Kidney glomerular epithelial cell (primary cell): ENCODE measurements around the gene PRPSAP1.
A peak's percentile ranks its signal among the peaks of the same experiment; 100 is the strongest.
"Not testable (repeated sequence)": the region's sequence is repeated elsewhere in the genome, so short reads cannot be mapped to it uniquely, and the experiment has no call there.

Experiments
- DNase-seq: peaks from one replicate; lab custom pipeline; 2025; lab: John Stamatoyannopoulos, UW

The PRPSAP1 gene

DNA sequence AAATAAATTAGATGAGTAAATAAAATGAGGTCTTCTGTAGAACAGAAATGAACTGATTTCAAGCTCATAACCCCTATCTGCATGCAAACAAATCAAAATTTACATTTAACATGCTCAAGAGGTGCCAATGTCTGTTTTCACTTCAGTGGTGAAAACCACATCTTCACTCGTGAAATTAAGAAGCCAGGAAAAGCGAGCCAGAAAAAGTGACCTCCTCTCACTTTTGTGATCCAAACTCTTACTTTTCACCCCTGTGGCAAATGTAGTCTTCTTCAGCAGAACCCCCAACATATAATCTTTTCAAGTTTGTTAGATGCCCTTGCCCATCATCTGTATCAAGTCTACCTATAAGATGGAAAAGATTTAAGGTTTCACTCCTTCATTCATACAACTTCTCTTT is 36.2 kb downstream of the PRPSAP1 start:
- DNase-seq = no peak

GRCh38 chr17:76314392-76315227 is 39.1 kb downstream of the PRPSAP1 start:
- DNase-seq = no peak

- no peak for DNase-seq
Observed at GRCh38 chr17:76312735-76313134, 41.0 kb downstream of the PRPSAP1 start.

- no peak for DNase-seq
Observed at GRCh38 chr17:76309461-76309860, 44.3 kb downstream of the PRPSAP1 start.

DNA sequence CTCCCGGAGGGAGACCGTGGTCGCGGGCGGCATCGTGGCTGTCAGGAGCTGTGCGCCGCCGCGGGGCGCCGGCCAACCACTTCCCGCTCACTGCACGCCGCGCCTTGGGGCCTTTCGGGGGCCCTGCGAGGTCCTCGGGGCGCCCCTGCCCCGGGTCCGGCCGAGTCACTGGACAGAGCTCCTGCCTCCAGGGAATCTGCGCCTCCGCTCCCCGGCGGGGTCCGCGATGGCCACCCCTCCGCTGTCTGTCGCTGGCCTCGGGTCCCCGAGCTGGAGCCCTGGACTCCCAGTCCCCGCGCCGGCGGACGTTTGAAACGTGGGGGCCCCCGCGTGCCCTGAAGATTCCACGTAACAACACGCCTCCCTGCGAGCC is 45.8 kb downstream of the PRPSAP1 start, which contains the start of gene QRICH2:
Gene QRICH2 (minus strand): TSS at position 311 of the 373 bp plus-strand sequence. CDS start 278 bp downstream, at position 33.
- no peak for DNase-seq

GRCh38 chr17:76307299-76307965 is 46.3 kb downstream of the PRPSAP1 start:
- DNase-seq = no peak

DNA sequence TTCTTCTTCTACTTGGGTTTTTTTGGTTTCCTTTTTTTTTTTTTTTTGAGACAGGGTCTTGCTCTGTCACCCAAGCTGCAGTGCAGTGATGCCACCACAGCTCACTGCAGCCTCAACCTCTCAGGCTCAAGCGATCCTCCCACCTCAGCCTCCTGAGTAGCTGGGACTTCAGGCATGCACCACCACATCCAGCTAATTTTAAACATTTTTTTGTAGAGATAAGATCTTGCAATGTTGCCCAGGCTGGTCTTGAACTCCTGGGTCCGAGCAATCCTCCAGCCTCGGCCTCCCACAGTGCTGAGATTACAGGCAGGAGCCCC is 48.6 kb downstream of the PRPSAP1 start:
- not testable (repeated sequence) for DNase-seq

DNA sequence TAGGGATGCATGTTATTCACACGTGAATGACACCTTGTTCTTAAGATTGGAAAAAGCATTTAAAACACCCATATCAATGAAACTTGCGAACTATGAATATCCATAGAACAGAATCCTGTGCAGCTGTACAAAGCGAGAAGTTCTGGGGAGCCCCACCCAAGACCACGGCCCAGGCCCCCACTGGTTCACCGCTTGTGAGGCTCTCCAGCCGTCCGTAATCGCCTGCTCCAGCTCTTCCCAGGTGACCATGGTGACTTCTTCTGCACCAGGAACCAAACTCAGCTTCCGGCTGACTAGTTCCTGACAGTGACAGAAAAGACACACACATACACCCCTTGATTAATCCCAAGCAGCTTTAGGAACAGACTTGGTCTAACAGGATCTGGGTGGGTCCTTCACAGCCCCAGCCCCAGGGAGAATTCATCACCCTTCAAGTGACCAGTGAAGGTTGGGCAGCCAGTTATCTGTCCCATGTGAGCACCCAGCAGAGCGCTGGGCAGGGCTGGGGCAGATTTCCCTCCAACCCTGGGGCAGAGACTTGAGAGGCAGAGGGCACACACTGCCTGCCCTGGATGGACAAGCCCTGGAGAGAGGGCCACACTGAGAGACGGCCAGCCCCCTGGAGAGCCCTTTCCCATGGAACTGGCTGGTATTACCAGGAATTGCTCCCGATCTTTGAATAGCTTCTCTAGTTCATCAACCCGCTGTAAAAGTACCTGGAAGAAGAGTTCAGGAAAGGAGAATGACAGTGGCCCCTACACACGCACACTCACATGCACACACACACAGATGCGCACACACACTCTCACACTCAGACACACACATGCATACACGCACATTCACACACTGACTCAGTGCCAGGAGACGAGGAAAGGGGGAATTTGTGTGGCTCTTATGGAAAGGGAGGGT is 49.2 kb downstream of the PRPSAP1 start:
- DNase-seq = no peak

GRCh38 chr17:76297436-76297835 is 56.3 kb downstream of the PRPSAP1 start:
- DNase-seq = no peak

GRCh38 chr17:76296889-76297288 is 56.8 kb downstream of the PRPSAP1 start:
- DNase-seq = no peak

GRCh38 chr17:76296186-76296585 is 57.5 kb downstream of the PRPSAP1 start:
- no peak for DNase-seq

DNA sequence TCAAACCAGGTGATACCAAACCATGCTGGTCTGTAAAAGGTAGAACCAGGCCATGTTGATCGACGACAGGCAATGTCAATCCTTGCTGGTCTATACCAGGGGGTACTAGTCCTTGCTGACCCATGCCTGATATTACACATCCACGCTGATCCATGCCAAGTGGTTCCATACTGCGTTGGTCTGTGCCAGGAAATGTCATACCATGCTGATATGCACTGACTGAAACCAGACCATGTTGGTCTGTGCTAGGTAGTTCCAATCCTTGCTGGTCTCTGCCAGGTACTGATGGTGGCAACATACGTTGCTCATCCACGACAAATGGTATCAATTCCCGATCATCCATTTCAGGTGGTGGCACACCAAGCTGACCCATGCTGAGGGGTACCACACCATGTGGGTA is 60.6 kb downstream of the PRPSAP1 start:
- DNase-seq = no peak

DNA sequence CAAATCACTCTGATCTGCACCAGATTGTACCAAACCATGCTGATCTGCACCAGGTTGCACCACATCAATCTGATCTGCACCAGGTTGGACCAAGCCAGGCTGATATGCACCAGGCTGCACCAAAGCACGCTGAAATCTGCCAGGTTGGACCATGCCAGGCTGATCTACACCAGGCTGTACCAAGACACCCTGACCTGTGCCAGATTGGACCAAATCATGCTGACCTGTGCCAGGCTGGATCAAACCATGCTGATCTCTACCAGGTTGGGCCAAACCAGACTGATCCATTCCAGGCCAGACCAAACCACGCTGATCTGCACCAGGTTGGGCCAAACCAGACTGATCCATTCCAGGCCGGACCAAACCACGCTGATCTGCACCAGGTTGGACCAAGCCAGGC is 61.1 kb downstream of the PRPSAP1 start:
- no peak for DNase-seq

DNA sequence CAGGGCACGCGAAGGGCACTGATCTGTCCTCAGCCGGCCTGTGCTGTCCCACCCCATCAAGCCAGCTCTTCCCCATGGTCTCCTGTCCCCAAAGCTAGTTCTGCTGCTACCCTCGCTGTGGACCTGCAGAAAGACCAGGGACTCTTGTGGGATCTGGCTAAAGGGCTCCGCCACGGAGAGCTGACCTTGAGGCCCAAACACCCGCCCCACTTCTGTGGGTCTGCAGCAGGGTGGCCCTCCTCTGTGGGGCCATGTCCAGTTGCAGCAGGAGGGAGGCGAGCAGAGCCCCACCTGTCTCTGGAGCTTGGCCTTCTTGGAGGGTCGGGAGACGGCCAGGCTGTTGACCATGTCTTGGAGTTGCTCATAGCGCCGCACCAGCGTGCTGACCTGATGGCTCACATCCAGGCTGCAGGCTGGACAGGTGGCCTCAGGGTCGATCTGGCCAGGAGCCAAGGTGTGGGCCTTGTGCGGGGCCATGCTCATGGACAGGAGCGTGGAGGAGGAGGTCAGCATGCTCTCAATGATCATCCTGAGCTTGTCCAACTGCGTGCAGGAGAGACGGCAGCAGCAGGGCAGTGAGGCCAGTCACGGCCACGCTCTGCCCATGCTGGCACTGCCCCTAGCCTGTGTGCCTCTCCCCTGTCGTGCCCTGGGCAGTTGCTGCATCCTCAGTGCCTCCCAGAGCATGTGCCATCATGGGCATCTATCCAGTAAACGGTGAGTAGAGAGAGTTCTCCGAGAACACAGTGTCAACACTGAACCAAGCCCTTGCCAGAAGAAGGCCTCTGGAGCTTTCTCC is 71.9 kb downstream of the PRPSAP1 start:
- DNase-seq = no peak

DNA sequence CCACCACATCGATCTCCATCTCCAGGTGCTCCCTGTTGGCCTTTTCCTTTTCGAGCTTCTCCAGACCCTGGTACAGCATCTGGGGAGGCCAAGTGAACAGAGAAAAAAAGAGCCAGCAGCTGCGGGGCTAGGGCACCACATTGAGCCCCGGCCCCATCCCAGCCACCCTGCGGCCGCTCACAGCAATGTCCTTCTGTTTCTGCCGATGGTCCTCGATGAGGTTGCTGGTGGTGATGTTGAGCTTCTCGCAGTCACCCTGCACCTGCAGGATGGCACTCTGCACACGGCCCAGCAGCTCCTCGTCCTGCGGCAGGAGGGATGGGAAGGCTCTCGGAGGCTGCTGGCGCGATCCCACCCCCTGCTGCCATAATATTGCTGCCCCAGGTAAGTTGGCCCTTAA is 73.1 kb downstream of the PRPSAP1 start:
- DNase-seq = no peak

- no peak for DNase-seq
Observed at GRCh38 chr17:76279742-76280287, 73.9 kb downstream of the PRPSAP1 start.

GRCh38 chr17:76278952-76279741 is 74.6 kb downstream of the PRPSAP1 start:
- DNase-seq = peak; percentile 40

DNA sequence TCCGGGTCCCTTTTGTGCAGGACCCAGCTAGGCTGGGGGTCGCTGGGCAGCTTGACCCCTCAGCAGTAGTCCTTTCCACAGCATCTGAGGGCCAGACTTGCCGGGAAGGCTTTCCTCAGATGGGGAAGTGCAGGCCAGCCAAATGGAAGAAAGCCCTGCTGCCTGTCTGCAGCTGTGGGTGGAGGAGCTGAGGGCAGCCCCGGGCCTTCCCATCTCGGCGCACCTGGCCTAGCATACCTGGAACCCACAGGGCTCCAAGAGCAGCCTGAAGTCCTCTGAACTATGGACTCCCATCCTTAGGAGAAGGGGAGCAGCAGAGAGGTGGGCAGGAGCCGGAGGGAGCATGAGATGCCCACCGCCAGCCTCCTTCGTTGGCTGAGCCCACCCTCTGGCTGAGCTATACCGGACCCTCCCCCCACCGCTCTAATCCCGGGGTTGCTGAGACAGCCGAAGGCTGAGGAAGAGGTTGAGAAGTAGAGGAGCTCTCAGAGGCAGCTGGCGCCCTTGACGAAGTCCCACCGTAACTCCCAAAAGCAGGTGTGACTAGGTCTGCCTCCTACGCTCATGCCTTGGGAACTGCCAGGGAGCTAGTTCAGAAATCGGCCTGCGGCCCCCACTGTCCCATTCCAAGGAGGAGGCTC is 75.3 kb downstream of the PRPSAP1 start:
- DNase-seq = no peak

DNA sequence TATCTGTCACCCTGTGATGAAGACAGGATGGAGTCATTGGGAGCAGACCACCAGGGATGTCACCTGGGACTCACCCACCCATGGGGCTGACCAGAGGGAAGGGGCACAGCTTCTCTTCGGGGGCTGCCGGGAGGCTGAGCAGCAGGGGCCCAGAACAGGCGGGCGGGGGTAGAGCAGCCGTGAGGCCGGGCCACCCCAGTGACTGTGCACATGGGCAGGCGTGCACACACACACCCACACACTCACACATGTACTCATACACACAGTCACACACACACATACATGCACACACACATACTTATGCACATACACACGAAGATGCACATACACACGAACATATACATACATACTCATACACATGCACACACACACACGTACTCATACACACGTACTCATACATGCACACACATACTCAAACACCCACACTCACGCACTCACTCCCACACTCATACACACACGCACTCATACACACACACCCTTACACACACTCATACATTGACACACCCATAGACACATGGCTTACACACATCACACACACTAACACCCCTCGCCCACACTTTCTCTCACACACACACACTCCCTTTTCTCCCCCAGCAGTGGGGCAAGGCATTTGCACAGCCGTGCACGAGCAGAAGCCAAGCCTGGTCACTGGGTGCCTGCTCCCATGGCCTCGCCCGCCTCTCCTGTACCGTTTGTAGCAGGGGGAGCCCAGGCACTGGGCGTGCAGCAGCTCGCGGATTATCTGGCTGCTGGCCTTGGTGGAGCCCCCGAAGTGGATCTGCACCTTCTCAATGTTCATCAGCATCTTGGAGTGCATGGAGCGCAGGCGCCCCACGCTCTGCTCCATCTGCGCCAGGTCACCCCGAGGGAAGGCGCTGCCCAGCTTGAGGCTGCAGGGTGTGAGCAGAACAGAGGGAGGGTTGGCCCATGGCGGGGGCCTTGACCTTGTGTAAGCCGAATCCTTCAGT is 76.1 kb downstream of the PRPSAP1 start:
- DNase-seq = no peak
